ENCODE data around the gene SHD.
"Not testable (repeated sequence)": the region's sequence is repeated elsewhere in the genome, so short reads cannot be mapped to it uniquely, and the experiment has no call there.

DNA sequence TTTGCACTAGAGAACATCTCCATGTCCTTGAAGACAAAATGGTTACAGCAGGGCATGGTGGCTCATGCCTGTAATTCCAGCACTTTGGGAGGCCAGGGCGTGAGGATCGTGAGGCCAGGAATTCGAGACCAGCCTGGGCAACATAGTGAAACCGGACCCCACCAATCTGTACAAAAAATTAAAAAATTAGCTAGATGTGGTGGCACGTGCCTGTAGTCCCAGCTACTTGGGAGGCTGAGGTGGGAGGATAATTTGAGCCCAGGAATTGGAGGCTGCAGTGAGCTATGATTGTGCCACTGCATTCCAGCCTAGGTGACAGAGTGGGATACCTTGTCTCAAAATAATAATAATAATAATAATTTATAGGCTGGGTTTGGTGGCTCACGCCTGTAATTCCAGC is 48.8 kb upstream of the SHD start:
- TF ChIP-seq, protein P1, sequence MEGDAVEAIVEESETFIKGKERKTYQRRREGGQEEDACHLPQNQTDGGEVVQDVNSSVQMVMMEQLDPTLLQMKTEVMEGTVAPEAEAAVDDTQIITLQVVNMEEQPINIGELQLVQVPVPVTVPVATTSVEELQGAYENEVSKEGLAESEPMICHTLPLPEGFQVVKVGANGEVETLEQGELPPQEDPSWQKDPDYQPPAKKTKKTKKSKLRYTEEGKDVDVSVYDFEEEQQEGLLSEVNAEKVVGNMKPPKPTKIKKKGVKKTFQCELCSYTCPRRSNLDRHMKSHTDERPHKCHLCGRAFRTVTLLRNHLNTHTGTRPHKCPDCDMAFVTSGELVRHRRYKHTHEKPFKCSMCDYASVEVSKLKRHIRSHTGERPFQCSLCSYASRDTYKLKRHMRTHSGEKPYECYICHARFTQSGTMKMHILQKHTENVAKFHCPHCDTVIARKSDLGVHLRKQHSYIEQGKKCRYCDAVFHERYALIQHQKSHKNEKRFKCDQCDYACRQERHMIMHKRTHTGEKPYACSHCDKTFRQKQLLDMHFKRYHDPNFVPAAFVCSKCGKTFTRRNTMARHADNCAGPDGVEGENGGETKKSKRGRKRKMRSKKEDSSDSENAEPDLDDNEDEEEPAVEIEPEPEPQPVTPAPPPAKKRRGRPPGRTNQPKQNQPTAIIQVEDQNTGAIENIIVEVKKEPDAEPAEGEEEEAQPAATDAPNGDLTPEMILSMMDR (conservative IDR thresholded peaks at IDR 0.05) = not testable (repeated sequence)
- not testable (repeated sequence) for TF ChIP-seq EZH2 (IDR thresholded peaks at IDR 0.05; ENCODE audit: low read depth)
